Activated gamma-delta T cell (primary cell): Measurements from ENCODE around the gene CCDC97.
"Not testable (repeated sequence)": the region's sequence is repeated elsewhere in the genome, so short reads cannot be mapped to it uniquely, and the experiment has no call there.

ENCODE experiments used
- DNase-seq: peaks from one replicate; lab custom pipeline; 2025; lab: John Stamatoyannopoulos, UW

CCDC97 gene

GRCh38 chr19:41339936-41340335, 30.0 kb downstream of the CCDC97 start:
- no peak for DNase-seq

- DNase-seq, result no peak
Observed at GRCh38 chr19:41341669-41342490, 31.9 kb downstream of the CCDC97 start.

GRCh38 chr19:41344162-41344561, 34.2 kb downstream of the CCDC97 start:
- no peak for DNase-seq

- DNase-seq, result not testable (repeated sequence)
Observed at GRCh38 chr19:41346916-41347315, 36.9 kb downstream of the CCDC97 start.

GRCh38 chr19:41350735-41351338, 40.9 kb downstream of the CCDC97 start:
- DNase-seq, result no peak

- peak; percentile 91 for DNase-seq
Observed at GRCh38 chr19:41351339-41352245, 41.6 kb downstream of the CCDC97 start.

GRCh38 chr19:41352279-41352608, 42.3 kb downstream of the CCDC97 start:
- DNase-seq, result no peak

GRCh38 chr19:41352609-41353465, 42.9 kb downstream of the CCDC97 start:
- DNase-seq, result peak; percentile 64

- DNase-seq, result peak; percentile 97
Observed at GRCh38 chr19:41353466-41354342, 43.7 kb downstream of the CCDC97 start, which contains the start of gene TGFB1. TGFB1 (minus strand) TSS chr19:41353922; CDS start chr19:41353044, 878 bp downstream.

GRCh38 chr19:41354343-41354953, 44.5 kb downstream of the CCDC97 start:
- DNase-seq, result no peak

GRCh38 chr19:41355035-41355434, 45.1 kb downstream of the CCDC97 start:
- no peak for DNase-seq

- no peak for DNase-seq
Observed at GRCh38 chr19:41355802-41356201, 45.8 kb downstream of the CCDC97 start.

GRCh38 chr19:41356984-41357739, 47.2 kb downstream of the CCDC97 start:
- no peak for DNase-seq

- no peak for DNase-seq
Observed at GRCh38 chr19:41357746-41358145, 47.8 kb downstream of the CCDC97 start.

- DNase-seq, result no peak
Observed at GRCh38 chr19:41359741-41360140, 49.8 kb downstream of the CCDC97 start.

- no peak for DNase-seq
Observed at GRCh38 chr19:41362143-41362847, 52.3 kb downstream of the CCDC97 start.

GRCh38 chr19:41363371-41363752, 53.4 kb downstream of the CCDC97 start:
- DNase-seq, result no peak

- peak; percentile 76 for DNase-seq
Observed at GRCh38 chr19:41363753-41364523, 54.0 kb downstream of the CCDC97 start, which contains the start of gene B9D2. B9D2 (minus strand) TSS chr19:41364149; CDS start chr19:41363519, 630 bp downstream.
